ENCODE data around the gene TLR10.

Gene TLR10

DNA sequence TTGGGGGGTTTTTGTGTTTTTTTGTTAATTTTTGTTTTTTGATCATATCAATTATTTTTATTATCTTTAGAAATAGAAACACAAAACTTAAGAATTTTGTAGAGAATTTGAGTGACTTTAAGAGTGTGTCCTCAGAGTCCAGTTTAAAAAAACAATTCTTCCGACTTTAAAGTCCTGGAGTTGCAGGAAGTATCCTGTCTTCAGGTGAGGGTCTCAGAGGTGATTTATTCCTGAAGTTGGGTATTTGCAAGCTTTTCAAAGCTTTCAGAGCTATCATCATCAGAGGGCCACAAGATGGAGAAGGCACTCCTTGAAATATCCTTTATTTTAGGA lies 23.0 kb downstream of the TLR10 start:
- DNase-seq = no peak

- DNase-seq = peak; percentile 81
Measured at GRCh38 chr4:38759113-38759789, 23.5 kb downstream of the TLR10 start.

DNA sequence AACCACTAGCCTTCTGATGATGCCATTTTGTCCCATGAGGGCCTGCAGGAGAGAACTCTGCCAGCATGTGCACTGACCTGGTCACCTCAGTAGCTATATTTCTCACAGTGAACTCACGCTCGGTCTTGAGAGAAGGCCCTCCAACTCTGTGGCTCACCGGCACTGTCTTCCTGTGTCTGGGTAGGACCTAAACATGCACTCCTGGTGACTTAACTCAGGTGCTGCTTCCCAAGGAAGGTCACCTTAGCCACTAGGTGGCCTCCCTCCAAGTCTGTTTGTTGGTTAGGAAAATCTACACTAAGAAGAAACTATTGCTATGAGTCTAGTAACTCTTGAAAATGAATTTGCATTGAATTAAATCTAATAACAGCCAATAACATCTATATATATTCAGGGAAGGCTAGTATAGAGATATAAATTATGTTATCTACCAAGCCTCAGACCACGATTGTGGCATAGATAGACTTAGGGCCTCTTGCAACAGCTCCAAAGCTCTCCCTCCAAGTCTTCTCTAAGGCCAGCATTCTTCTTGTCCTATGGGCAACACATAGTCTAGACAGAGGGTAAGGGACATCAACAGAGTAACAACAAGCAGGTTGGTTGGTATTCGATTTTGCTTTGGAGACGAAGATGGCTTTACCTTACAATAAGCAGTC lies 24.7 kb downstream of the TLR10 start:
- DNase-seq = peak; percentile 50

- DNase-seq = no peak
Measured at GRCh38 chr4:38752941-38753806, 29.6 kb downstream of the TLR10 start.

- no peak for DNase-seq
Measured at GRCh38 chr4:38752372-38752940, 30.3 kb downstream of the TLR10 start.

- no peak for DNase-seq
Measured at GRCh38 chr4:38751341-38752010, 31.3 kb downstream of the TLR10 start.

DNA sequence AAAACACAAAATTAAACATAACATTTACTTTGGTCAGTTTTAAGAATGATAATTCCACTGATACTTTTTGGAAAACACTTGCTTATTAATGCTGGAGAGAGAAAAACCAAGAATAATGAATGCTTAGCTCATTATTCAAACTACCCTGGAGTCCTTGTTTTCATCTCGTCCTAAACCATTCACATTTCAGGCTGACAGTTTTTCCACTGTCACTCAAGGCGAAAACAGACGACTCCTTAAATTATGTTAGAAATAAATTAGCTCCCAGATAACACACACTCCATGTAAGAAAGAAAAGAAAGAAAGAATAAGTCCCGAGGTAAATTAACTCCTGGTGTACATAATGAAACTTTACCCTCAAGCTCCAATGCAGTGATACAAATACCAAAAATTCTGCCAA lies 33.5 kb downstream of the TLR10 start:
- DNase-seq = no peak

GRCh38 chr4:38747629-38748028 lies 35.2 kb downstream of the TLR10 start:
- DNase-seq = no peak

- DNase-seq = no peak
Measured at GRCh38 chr4:38745881-38746280, 36.9 kb downstream of the TLR10 start.

- no peak for DNase-seq
Measured at GRCh38 chr4:38743866-38744265, 38.9 kb downstream of the TLR10 start.

GRCh38 chr4:38740303-38740702 lies 42.5 kb downstream of the TLR10 start:
- no peak for DNase-seq

DNA sequence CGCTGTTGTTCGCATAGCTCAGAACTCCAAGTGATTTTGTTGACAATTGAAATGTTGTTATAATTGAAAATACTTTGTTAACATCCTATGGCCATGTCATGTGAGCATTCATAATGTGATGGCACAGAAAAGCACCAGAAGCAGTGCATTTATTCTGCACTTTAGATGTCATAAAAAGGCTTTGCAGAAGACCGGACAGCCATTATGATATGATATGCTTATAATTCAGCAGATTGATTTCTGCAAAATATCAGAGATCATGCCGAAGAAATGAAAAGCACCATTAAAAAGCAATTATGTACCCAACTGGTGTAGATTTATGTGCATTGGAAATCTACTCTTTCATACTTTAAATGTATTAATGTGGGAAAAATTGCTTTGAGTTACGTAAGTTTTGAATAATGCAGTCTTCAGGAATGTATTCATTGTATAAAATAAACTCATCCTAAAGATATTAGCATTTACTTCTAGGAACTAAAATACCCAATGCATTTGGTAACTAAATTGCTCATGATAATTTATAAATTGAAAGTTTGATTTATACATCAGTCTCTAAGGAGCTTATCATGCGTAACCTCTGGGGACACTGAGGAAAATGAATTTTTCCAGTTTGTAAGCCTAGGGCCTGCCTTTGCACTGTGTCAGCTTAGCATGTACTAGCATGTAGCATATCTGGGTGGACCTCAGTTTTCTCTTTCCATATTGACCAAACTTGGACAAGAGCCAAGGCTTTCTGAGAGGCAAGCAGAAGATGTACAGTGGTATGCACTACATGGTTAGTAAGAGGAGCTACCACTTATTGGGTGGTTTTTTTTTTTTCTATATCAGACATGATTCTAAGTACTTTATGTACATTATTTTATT lies 43.6 kb downstream of the TLR10 start:
- peak; percentile 33 for DNase-seq

DNA sequence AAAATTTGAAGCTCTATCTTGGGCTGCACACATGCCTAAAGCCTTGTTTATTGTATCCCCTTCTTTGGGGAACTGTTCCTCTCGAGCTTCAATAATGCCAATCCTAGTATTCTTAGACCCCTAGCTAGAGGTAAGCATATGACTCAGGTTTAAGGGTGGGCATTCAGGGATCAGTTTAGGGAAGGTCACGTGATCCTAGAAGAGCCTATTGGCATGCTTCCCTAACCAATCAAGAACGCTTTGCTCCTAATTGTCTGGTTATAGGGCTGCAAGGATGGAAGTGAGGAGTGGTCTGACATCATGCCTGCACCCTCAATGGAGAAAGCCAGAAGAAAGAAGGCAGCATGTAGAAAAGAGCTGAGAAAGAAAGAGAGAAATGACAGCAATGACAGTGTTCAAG lies 46.9 kb downstream of the TLR10 start:
- DNase-seq = no peak

DNA sequence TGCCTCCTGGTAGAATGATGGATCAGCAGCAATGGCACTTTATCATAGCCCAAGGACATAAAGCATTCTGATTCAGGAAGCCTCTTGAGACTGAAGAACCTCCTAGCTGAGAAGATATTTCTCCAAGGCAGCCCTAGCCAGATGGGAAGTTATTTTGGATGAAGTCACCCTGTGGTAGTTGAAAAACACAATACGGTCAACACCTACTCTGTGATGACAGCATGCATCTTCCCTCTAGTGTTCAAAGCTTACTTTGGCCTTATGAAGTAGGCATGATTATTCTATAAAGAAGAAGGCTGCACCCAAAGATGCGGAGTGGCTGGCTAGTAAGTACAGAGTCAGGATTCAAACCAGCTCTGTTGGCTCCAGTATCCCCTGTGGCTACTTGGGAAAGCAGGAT lies 47.9 kb downstream of the TLR10 start:
- DNase-seq = no peak

DNA sequence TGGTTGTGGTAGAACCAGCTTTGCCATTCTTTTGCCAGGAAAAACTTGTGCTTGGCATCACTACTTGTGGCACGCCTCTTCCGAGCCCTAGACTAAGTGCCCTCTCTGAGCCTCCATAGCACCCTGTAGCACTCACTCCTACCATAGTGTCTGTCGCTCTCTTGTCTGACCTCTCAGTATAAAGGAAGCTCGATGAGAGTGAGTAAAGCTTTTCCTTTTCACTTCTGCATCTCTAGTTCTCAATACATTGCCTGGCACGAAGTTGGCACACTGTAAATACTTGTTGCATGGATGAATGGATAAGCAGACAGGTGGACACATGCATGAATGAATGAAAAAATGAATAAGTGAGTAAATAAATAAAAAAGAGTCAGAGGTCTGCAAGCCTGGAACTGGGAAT lies 48.3 kb downstream of the TLR10 start:
- no peak for DNase-seq

- no peak for DNase-seq
Measured at GRCh38 chr4:38733663-38734062, 49.1 kb downstream of the TLR10 start.

DNA sequence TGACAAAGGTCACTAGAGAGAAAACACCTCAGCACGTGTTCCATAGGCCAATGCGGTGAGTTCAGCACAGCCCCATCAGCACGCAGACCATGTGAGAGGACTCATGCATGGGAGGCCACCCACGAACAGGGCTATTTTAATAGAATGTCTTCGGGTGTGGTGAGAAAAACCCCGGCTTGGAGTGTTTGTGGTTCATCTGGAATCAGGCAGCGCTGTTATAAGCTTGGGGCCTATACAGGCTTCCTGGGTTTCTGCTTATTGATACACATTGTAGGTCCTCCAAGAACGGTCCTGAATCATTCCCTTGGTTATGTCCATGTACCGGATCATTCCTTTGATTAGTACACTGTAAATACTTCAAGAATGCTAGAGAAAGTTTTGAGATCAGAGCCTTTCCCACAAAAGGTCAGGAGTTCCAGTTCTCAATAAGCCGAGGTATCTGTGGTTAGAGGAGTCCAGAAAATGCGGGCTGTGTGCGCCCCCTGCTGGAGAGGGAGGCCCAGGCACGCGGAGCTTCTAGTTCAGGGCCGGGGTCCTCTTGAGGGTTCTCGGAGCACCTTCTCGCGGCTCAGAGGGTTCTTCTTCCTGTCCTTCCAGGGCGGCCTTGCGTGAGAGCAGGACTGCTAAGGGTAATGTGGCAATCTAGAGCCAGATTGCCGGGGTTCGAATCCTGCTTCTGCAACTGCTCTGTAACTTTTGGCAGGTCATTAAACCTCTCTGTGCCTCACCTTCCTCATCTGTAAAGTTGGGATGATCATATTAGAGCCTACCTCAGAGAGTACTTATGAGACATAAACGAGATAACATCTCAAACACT lies 51.8 kb downstream of the TLR10 start:
- DNase-seq = peak; percentile 87

GRCh38 chr4:38730493-38730829 lies 52.3 kb downstream of the TLR10 start:
- DNase-seq = no peak

DNA sequence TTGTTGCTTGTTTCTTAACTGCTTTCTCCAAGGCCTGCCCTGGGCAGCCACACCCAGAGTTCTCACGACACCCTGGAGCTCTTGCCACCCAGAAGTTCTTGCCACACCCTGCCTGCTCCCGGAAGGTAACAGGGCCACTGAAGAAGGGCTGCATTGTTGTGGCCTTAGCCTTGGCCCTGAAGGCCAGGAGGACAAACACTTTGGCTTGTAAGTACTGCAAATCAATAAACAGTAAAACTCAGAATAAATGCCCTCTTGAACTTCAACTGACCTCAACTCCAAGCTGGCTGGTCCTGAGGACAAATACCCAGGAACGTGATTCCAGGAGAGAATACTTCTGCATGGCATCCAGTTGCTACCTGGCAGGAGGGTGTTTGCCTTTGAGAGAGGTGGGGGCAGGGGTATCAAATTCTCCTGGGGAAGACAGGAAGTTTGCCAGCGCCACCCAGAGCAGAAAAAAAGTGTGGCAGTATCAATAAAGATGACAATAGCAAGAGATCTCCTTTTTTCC lies 54.1 kb downstream of the TLR10 start:
- peak; percentile 86 for DNase-seq

GRCh38 chr4:38724475-38724808 lies 58.3 kb downstream of the TLR10 start:
- DNase-seq = no peak
